Right lobe of liver (tissue), 6 donors: ENCODE measurements around the gene ATXN1. TPM values are rescaled to one million over a fixed set of nuclear protein-coding genes. Genes with fewer than 3 reads are reported as not detected.

Experiments
- ATAC-seq, 4 donors: fragments of 200-7000 bp; cut with Tn5 transposase; one replicate each; pipeline ENCODE4 v1.9.1; 2020; ENCODE audit warnings: mild to moderate bottlenecking in 4 of 4, moderate library complexity in 4 of 4
- DNase-seq, 3 donors: peaks; one replicate each; pipeline ENCODE4 v3.0.0-alpha.2; 2020
- H3K27ac ChIP-seq, 3 donors: fragments of 200-600 bp; one replicate each; pipeline ENCODE4 v1.8.0; 2022
- H3K27me3 ChIP-seq, 2 donors: fragments of 200-600 bp; one replicate each; pipeline ENCODE4 v1.8.0; 2022
- H3K36me3 ChIP-seq, 4 donors: fragments of 200-600 bp; sonication (generic) in 1 of 4; one replicate each; pipeline versions ENCODE4 v1.5.1 to v1.8.0; 2017 to 2022; ENCODE audit warnings: control low read depth in 1 of 4
- H3K4me1 ChIP-seq, 4 donors: fragments of 200-600 bp; sonication (generic) in 1 of 4; one replicate each; pipeline versions ENCODE4 v1.5.1 to v1.8.0; 2017 to 2022; ENCODE audit warnings: control low read depth in 1 of 4
- H3K4me3 ChIP-seq, 3 donors: fragments of 200-600 bp; one replicate each; pipeline ENCODE4 v1.8.0; 2022
- H3K9me3 ChIP-seq, 4 donors: fragments of 200-600 bp; sonication (generic) in 1 of 4; one replicate each; pipeline versions ENCODE4 v1.5.1 to v1.8.0; 2017 to 2022; ENCODE audit warnings: control low read depth in 1 of 4
- POLR2A ChIP-seq: fragments of 450-650 bp; IDR thresholded peaks from one replicate; pipeline ENCODE4 v1.6.1; 2017; ENCODE audit warnings: antibody characterized with exemption, mild to moderate bottlenecking
- WGBS: methylation state at CpG from one replicate; pipeline ENCODE4 v1.1.6; 2018; ENCODE audit warnings: low coverage, low lambda C conversion rate; ENCODE audit not compliant: insufficient coverage; ENCODE audit errors: missing lambda C conversion rate; 5-methylcytosine and 5-hydroxymethylcytosine counted together
- intact Hi-C, 2 donors: fragments of 100-400 bp; cut with DNase I; formaldehyde crosslinking; loops; one replicate each; pipeline versions ENCODE4 v1.11.2 to v1.14.1; 2022
- total RNA-seq, 6 experiments: library from RNA; depleted of rRNA in 2 of 6; stranded (reverse); fragments of >200 nt in 2 of 6; fragmentation: NEBNext Ultra II Directional in 3 of 6; extraction: Animal tissue kit (Norgen Biotek cat#: 25700) in 3 of 6; gene quantifications; one replicate each; pipeline versions ENCODE4 v1.1.0 to v1.2.4, GENCODE V29; 2016 to 2023
- TF ChIP-seq, protein P1 (sequence below), 4 donors: fragments of 200-600 bp in 3 of 4; fragments of 450-650 bp in 1 of 4; IDR thresholded peaks; one replicate each; pipeline versions ENCODE4 v1.5.1 to v1.8.0; 2016 to 2022; ENCODE audit warnings: antibody characterized with exemption in 4 of 4, mild to moderate bottlenecking in 2 of 4
- donor health status: DM: no; HTN: yes; CAD: no.
- donor health status: DM: no; HTN: no; CAD: no.
- donor health status: DM: no; HTN: no; CAD: no.
- donor health status: DM: no; HTN: yes; CAD: no.
- donor health status: DM: no; HTN: yes; CAD: no.

The ATXN1 gene
- total RNA-seq, 6 experiments from 2014 or later: 23.2 to 28.7 (median 25.0) TPM

DNA sequence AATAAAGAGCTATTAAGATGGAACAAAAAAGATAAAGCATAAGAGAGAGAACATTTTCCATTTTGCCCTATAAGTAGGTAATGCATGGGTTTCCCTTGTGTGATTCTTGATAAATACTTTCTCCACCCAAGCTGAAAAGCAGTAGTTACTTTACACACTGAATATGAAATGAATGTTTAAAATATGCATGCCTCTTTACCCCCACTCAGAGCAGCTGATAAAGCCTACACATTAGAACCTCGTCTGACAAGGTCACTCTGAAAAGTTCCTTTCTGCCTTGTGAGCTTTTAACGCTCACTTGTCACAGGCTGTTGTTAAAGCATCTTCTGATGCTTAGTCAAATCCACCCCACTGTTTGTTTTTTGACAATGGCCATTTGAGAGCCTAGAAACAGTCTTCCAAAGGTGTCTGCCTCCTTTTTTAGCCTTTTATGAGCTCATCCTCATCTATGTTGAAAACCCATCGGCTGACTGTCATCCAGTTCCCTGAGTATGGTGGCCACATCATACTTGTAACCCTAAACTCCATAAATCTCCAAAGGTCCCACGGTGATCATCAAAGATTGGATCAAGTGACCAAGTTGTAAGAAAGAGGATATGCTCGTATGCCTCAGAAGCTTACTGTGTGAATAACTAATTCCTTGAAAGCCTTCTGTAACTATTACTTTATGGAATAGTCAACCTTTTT is 102.8 kb downstream of the ATXN1 start:
- no peak for ATAC-seq

DNA sequence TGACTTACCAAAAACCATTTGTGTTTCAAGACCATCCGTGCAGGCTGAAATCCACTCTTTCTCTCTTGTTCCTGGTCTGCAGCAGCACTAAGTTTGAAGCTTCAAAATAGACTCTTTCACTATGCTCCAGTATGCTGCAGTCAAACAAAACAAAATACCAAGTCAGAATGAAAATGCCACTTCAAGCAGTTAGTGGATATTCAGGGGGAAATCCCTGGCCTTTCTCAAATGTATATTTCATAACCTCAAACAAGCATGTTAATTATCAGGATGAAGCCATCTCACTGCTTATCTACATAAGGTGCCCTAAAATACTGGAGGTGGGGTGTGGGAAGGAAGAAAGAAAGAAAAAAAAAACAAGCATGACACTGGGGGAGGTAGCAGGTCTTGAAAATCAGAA is 103.5 kb downstream of the ATXN1 start:
- H3K4me1 ChIP-seq: peaks cover 0 to 18% (median 0%) of the 10 kb centered on the region in 4 donors
- ATAC-seq (no peak), DNase-seq (no peak)
- no peaks in the 10 kb centered on the region for H3K9me3 ChIP-seq
- intact Hi-C loops: no loop called here
- no peak overlapping the region for H3K4me3 ChIP-seq
- H3K36me3 ChIP-seq: peaks cover 0 to 11% (median 0%) of the 10 kb centered on the region in 4 donors
- H3K27ac ChIP-seq: no peak overlapping the region
- 63% methylated on average over 1 of the region's 1 CpG for WGBS
- no peak for TF ChIP-seq POLR2A
- TF ChIP-seq, protein P1, sequence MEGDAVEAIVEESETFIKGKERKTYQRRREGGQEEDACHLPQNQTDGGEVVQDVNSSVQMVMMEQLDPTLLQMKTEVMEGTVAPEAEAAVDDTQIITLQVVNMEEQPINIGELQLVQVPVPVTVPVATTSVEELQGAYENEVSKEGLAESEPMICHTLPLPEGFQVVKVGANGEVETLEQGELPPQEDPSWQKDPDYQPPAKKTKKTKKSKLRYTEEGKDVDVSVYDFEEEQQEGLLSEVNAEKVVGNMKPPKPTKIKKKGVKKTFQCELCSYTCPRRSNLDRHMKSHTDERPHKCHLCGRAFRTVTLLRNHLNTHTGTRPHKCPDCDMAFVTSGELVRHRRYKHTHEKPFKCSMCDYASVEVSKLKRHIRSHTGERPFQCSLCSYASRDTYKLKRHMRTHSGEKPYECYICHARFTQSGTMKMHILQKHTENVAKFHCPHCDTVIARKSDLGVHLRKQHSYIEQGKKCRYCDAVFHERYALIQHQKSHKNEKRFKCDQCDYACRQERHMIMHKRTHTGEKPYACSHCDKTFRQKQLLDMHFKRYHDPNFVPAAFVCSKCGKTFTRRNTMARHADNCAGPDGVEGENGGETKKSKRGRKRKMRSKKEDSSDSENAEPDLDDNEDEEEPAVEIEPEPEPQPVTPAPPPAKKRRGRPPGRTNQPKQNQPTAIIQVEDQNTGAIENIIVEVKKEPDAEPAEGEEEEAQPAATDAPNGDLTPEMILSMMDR (IDR thresholded peaks at IDR 0.05): no peak
- no peaks in the 10 kb centered on the region for H3K27me3 ChIP-seq

More for the DNA sequence above, 102.8 kb downstream of the ATXN1 start:
- no peaks in the 10 kb centered on the region for H3K27me3 ChIP-seq
- WGBS: 67% methylated on average over 5 of the region's 5 CpGs
- H3K4me1 ChIP-seq: peaks cover 0 to 18% (median 0%) of the 10 kb centered on the region in 4 donors
- DNase-seq: no peak
- H3K27ac ChIP-seq: no peak overlapping the region
- TF ChIP-seq, protein P1 (IDR thresholded peaks at IDR 0.05): no peak
- TF ChIP-seq POLR2A: no peak
- intact Hi-C loops: no loop called here
- H3K4me3 ChIP-seq: no peak overlapping the region
- peaks cover 0 to 11% (median 0%) of the 10 kb centered on the region in 4 donors for H3K36me3 ChIP-seq
- no peaks in the 10 kb centered on the region for H3K9me3 ChIP-seq

DNA sequence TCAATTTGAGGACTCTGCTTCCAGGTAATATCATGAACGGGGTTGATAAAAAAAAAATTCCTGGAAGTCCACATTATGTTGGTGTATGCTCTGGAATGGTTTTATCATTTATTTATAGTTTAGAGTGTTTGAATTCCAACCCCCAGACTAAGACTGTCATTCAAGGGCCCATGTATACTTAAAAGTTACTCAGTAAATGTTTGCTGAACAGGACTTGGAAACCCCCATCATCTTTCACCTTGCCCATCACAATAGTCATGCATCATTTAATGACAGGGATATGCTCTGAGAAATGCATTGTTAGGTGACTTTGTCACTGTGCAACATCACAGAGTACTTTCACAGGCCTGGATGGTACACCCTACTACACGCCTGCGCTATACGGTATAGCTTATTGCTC is 104.8 kb downstream of the ATXN1 start:
- ATAC-seq (no peak), DNase-seq (no peak)
- Histone ChIP-seq H3K27me3 (no peaks in the 10 kb centered on the region), H3K36me3 (peaks cover 0 to 11% (median 0%) of the 10 kb centered on the region in 4 donors), H3K4me1 (peaks cover 0 to 18% (median 0%) of the 10 kb centered on the region in 4 donors), H3K4me3 (no peak overlapping the region), H3K27ac (no peak overlapping the region), H3K9me3 (no peaks in the 10 kb centered on the region)
- TF ChIP-seq, protein P1 (IDR thresholded peaks at IDR 0.05): no peak
- TF ChIP-seq POLR2A: no peak
- intact Hi-C loops: no loop called here
- 91% methylated on average over 4 of the region's 4 CpGs for WGBS

DNA sequence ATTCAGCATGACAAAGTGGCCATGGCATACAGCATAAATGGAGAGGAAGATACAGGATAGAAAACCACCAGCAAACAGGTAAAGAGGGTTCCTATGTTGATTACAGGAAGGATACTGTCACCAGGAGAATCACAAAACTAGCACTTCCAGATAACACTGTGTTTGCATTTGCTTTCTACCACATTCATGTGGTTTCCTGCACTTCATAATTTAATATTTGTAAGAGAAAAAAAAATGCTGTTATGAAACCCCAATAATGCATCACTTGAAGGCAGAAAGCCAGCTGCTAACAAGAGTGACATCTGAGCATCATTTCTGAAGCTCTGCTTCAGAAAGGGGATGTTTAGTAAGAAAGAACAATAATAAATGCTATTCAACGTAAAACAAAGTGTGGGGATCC is 106.6 kb downstream of the ATXN1 start:
- DNase-seq (no peak), ATAC-seq (no peak)
- H3K4me1 ChIP-seq: peaks cover 0 to 10% (median 0%) of the 10 kb centered on the region in 4 donors
- no peaks in the 10 kb centered on the region for H3K27me3 ChIP-seq
- H3K4me3 ChIP-seq: no peak overlapping the region
- WGBS: 56% methylated on average over 1 of the region's 1 CpG
- TF ChIP-seq POLR2A: no peak
- TF ChIP-seq, protein P1 (IDR thresholded peaks at IDR 0.05): no peak
- peaks cover 0 to 11% (median 1%) of the 10 kb centered on the region in 4 donors for H3K36me3 ChIP-seq
- intact Hi-C loops: no loop called here
- H3K9me3 ChIP-seq: no peaks in the 10 kb centered on the region
- H3K27ac ChIP-seq: no peak overlapping the region
